HL-60/S4 treated with retinoic acid at 250 ng/mL for 4 days and 3 days (cell line): Measurements from ENCODE around the gene COL13A1.

Experiments used
- in situ Hi-C: fragments of 300-500 bp; cut with MboI; formaldehyde crosslinking; loops from 2 replicates; pipeline ENCODE4 v1.7.0; 2022; ENCODE audit warnings: low sequenced_read_pairs

COL13A1 gene

DNA sequence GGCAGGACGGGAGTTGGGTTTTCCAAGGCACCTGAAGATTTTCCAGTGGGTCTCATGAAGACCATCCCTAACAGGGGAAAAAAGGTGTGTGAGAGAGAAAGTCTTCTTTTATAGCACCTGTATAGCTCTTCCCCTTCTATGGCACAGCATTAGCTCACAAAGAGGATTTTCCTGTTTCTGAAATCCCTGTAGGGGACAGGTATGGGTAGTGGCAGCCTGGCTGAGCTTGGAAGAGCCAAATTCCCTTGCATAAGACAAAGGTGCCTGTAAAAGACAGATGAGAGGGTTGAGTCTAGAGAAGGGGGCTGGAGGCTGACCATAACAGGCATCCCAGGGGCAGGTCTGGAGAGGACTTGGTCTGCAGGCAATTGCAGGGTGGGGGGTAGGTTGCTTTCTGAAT is 63.7 kb downstream of the COL13A1 start:
- in situ Hi-C loops: no loop called here

DNA sequence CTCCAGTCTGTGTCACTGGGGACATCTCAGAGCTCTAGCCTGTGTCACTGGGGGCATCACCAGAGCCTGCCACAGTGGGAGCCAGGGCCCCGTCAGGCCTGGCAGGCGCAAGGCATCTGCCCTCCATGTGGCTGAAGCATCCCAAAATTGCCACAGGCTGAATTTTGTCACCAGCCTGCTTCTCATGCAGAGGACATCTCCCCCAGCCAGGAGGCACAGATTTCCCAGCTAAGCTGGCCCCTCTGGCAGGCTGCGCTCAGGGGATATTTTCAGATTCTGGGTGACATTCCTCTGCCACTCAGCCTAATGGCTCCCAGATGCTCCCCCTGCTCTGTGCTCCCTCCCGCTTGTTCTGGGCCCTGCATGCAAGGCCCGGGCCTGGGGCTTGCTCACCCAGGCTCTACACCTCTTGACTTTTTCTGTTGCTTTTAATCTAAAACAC is 64.6 kb downstream of the COL13A1 start:
- in situ Hi-C loops: no loop called here

DNA sequence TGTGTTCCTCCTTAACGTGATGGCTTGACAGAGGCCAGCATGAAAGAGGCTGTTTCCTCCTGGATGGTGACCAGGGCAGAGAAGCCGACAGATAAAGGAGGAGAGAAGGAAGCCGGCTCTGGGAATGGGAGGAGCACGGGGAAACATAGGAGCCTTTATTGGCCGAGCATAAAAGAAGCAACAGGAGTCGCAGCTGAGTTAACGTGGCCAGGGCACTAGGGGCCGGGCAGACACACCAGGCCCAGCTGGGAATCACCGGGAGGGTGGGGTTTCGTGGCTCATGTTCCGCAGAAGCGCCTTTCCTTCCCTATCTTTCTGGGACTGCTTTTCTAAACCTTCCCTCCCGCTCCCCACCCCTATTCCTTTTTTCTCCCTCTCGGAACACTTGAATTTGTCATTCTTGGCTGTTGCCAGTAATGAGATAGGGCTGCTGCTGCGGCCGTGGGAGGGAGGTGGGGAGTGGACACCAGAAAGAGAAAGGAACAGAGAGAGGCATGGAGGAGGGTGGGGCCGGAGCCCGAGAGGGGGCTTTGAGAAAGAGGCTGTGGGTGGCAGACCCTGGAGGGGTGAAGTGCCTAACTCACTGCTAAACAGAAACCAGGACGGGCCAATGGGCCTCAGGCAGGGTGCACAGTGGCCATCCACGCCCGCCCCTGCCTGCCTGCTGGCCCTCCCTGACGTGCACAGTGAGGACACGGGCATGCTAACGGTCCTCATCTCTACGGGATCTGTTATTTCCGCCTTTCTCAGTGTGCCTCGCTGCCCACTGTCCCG is 65.2 kb downstream of the COL13A1 start:
- in situ Hi-C loops: no loop called here

DNA sequence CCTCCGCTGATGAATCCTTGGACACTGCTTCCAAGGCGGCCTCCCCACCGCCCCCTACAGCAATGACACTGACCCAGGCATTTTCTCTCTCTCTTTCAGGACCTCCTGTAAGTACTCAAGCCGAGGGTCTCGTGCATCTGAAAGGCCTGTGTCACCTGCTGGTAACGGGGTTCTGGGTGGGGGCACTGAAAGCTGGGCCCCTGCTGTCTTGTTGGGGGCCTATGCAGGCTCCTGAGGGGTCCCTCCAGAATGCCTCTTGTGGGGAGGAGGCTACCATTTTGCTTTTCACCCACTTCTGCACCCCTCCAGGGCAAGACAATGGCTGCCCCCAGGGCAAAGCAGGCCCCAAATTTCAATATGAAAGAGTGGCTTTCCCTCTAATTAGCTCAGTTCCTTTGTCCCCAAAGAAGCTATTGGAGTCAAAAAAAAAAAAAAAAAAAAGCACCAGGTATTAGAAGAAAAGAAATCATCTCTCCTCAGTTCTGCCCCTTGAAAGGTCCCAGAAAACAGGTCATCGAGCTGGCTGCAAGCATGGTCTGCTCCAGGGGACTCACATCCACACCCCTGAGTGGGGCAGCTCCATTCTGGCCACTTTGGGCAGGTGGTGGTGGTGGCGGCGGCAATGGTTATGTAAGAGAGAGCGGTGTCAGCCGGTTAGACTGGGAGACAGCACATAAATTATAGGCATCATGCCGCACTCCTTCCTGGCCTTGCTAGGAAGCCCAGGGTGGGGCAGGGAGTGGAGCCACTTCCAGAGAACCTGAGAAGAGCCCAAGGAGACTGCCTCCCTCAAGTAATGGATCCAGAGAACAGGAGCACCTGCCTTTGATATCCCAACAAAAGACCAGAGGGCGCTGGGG is 66.2 kb downstream of the COL13A1 start:
- in situ Hi-C loops: no loop called here

DNA sequence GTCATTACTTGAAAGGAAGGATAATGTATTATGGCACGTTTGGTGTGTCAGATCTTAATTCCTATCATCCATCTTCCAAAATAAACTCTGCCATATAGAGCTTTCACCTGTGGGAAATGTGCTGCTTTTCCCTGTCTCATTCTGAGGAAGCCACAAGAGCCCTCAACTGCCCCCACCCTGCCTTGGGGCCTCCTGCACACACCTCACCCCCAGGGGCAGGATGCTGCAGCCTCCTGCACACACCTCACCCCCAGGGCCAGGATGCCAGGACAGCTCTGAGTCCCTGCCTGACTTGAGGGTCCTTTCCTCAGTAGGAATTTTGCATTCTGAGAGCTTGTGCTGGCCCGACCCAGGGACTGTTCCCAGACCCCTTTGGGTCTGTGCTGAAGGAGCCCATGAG is 67.1 kb downstream of the COL13A1 start:
- in situ Hi-C loops: no loop called here

DNA sequence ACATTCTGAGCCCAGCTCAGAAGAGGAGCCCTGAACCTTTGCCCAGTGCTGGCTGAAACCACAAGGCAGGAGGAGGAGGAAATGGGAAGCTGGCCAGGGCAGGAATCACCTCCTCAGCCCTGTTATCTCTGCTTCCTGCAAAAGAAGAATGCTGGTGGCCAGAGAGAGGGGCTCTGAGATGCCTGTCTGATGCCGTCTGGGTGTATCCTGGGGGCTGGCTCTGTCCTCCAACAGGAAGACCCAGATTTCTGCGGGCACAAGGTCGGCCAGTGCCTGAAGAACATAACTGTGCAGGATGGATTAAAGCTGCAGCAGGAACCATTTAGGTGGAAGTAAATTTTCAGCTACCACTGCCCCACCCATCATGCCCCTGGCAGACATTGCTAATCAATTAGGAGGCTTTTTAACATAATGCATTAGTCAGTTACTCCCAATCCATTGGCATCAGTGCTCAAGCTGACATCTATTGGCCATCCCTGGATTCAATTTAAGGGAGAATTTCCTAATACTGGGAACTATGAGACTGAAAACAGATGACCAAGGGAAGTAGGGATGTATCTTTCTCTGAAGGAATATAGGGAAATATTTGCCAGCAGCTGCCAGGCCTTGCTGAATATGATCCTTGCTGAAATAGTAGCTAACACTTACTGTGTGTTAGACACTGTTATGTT is 67.7 kb downstream of the COL13A1 start:
- in situ Hi-C loops: no loop called here

DNA sequence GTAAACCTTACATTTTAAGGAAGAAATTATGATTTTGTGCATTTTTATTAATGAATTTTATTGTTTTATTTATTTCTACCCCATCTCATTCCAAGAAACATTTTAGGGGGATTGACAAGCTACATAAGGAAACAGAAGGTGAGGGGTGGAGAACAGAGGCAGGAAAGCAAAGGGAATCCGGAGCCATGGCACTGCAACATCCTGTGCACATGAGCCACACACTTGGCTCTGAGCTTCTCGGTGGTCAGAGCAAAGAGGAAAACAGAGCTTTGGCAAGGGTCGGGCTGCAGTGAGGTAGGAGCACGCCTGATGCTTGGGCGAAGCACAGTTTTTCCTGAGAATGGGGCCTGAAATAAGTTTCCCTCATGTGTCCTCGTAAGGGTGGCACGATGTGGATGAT is 68.9 kb downstream of the COL13A1 start:
- in situ Hi-C loops: no loop called here

DNA sequence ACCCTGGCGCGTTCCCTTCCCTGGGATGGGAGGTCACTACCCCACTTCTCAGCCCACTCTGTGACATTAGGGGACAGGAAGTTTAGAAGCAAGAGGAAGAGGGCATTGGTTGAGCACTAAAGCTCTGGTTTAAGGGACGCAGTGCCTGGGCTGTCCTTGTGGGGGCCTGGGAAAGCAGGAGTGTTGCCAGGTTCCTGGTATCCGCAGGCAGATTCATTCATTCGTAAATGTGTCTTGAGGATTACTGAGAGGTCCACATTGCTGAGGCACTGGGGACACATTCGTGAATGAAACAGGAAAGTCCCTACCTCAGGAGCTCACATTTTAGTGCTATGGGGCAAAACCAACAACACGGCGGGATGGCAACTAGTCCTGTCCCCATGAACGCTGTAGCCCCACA is 69.4 kb downstream of the COL13A1 start:
- in situ Hi-C loops: no loop called here

DNA sequence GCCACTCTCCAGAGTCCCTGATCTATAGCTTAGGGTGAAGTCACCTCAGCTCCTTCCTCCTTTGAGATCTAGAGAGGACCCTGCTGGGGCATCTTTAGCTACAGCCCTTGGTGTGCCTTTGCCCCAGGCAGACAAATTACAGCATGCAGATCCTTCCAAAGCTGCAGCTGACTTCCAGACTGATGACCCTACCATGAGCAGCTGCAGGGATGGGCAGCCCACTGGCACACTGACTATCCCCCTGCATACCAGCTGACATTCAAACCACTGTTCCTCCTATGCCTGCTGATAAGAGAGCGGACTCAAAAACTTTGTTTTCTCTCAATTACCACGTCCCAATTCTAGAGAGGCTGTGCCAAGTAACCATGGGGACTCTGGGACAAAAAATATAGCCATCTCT is 70.6 kb downstream of the COL13A1 start:
- in situ Hi-C loops: no loop called here

DNA sequence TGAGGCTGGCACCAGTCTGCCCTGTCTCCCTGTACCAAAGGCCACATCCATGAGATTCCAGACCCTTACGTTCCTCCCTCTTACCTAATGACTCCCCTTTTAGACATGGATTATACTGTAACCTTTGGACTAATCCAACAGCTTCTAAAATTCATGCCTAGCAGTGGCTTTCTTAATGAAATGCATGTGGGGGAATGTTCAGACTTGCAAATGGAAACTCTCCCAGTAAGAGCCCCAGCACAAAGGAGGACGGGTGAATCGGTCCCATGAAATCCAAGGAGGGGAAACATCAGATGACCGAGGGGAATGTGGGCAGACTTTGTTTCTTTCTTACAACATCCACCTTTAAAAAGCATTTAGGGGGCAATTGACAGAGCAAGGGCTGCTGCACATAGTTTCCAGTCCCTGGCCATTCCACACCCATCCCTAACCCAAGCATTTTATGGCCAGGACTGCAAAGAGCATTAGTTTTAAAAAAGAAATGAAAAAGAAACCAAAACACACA is 71.5 kb downstream of the COL13A1 start:
- in situ Hi-C loops: no loop called here

DNA sequence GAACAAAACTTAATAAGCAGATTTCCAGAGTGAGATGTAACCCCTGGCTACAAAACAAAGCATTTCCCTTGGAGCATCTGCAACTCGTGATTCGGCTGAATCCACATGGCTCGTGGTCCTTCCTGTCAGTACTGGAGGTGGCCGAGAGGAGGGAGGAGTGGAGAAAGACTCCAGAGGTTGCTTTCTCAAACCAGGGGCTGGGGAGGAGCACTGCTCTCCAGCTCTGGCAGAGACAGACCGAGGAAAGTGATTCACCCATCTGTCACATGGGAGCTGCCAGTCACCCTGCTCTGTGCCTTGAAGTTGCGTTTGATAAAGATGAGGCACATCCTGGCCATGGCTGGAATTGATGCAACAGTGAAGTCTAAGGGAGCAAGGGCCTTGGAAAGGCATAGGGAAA is 72.7 kb downstream of the COL13A1 start:
- in situ Hi-C loops: no loop called here

DNA sequence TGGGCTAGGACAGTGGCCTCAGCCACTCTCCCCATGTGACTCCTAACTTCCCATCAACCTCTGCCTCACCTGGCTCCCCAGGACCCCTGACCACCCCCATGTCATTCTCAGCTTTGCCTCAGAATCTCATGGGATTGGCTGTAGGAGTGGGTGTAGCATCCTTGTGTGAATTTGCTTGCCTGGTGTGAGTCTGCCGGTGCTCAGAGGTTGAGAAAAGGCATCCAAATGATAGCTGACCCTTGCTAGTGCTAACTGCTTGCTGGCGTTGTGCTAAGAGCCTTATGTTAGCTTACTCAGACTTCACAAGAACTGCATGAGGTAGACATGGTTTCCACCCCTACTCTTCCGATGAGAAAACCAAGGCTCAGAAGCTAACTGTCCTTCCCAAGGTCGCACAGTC is 74.2 kb downstream of the COL13A1 start:
- in situ Hi-C loops: no loop called here

DNA sequence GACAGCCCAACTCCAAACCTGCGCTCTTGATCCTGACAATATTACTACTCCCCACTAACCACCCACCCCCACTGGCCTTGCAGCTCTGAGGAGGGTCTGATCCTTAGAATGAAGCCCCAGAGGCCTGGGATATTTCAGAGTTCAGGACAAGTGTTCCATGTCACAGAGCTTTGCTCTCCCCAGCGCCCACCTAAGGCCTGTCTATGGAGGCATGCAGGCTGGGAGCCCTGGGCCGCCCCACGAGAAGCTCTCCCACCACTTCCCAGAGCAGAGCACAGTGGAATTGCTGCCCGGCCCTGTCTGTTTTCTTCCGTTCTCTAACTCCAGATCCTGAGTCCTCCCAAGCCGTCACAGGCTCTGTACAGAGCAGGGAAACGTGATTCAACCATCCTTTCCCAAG is 74.6 kb downstream of the COL13A1 start:
- in situ Hi-C loops: no loop called here

DNA sequence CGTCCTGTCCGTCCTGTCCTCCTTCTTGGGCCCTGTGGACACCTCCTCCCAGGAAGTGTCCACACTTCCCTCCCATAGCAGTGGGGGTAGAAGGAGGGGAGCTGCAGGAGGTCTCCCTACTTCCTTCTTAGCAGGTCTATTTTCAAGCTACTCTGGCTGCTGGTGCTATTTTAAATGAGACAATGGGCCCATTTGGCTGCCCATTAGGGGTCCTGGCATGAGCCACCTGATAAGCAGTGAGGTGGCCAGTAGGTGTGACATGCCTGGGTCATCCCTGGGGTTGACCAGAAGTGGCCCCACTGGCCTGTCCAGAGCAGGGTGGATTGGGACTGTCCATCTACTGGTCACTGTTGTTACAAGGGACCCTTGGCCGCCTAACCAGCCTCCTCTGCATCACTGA is 75.2 kb downstream of the COL13A1 start:
- in situ Hi-C loops: no loop called here

DNA sequence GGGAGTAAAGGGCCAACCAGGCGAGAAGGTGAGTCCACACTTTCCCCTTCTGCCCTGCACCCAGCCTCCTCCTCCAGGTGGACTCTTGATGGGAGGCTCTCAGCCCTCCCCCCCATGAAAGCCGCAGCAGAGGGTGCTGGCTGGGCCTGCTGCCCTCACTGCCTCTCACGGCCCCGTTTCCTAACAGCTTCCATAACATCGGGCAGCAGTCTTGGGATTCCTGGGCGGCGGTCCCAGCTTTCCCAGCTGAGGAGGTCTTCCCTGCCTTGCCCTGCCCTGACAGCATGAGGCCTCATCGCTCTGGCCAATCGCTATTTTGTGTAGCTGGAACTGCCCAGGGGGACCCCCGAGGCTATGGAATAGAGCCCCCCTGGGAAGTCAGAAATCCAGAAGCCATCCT is 76.3 kb downstream of the COL13A1 start:
- in situ Hi-C loops: no loop called here

DNA sequence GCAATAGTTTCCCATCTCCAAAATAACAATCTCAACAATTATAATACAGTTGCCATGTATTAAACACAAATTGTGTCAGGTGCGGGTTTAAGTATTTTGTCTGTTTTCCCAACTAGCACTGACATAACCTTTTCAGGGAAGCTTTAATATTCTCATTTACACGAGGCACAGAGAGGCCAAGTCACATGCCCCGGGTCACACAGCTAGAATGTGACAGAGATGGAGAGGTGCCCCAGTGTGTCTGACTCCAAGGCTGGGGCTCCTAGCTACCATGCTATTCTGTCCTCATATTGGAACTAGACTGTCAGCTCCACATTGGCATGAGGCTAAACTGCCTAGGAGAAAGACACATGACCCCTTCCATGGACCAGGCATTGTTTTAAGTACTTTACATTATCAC is 77.2 kb downstream of the COL13A1 start:
- in situ Hi-C loops: no loop called here

DNA sequence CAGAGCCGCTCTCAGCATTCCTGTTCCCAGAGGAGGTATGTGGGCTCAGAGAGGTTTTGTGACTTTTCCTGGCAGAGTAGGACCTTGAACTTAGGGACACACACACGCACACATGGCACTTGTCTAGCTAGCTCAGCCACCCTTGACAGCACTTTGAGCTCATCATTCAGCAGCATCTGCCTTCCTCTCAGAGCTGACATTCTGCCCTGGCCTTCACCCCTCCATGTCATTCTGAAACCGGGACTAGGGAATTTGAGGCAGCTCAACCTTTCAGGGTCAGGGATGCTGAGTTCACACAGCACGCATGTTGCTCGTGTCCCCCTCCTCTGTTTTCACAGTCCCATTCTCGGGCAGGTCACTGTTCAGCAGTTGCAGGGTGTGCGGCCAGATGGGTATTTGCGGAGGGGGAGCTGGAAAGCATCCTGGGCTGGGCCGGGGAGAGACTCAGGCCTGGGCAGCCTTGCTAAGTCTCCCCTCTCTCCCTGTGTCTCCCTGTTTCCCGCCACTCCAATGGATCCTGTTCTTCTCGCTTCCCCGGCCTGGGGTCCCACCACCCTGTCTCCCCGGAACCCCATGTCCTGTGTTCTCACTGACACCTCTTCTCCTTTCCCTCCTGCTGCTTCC is 78.0 kb downstream of the COL13A1 start:
- in situ Hi-C loops: no loop called here

DNA sequence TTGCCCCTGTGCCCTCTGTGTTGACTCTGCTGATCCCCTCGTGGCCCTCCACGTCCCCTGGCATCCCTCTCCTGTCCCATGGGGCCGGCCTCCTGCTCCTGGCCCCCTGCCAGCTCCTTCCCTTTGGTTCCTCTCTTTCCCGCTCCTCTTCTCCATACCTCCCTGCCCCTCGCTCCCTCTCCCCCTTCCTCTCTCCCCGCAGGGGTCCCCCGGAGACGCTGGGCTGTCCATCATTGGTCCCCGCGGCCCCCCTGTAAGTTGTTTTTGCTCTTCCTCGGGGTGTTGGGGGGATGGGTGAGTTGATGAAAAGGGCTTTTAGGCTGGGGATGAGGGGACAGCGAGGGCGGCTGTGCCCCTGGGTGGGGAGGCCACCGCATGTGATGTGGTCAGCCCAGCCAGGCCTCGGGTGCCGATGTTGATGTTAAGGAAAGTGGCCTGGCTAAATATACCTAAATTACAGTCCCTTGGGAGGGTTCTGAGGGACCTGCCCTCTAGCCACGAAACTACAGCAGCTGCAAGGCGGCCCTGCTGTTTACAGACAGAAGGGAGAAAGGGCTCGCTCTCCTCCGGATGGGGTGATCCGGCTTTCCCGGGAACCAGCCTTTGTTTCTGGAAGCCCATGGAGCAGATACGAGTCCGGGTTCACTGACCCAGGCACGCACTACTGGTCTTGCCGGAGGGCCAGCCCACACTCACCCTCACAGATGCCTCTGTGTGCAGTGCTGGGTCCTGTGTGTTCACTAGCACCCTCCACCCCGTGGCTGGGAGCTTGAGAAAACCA is 78.8 kb downstream of the COL13A1 start:
- in situ Hi-C loops: no loop called here

DNA sequence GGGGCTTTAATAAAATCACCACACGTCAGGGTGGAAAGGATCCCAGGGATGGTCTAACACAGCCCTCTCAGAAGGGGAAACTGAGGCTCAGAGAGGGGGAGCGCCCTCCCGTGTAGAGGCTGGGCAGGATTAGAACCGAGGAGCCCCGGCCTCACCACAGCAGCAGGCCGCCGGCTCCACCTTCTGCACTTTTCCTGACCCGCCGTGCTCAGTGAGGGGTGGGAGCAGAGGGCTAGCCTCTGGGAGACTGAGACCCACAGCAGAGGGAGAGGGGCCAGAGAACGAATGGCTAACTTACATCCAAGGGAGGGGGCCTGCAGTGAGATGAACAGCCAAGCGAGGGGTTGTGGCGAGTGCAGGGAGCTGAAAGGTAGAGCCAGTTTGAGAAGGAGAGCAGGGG is 79.5 kb downstream of the COL13A1 start:
- in situ Hi-C loops: no loop called here

DNA sequence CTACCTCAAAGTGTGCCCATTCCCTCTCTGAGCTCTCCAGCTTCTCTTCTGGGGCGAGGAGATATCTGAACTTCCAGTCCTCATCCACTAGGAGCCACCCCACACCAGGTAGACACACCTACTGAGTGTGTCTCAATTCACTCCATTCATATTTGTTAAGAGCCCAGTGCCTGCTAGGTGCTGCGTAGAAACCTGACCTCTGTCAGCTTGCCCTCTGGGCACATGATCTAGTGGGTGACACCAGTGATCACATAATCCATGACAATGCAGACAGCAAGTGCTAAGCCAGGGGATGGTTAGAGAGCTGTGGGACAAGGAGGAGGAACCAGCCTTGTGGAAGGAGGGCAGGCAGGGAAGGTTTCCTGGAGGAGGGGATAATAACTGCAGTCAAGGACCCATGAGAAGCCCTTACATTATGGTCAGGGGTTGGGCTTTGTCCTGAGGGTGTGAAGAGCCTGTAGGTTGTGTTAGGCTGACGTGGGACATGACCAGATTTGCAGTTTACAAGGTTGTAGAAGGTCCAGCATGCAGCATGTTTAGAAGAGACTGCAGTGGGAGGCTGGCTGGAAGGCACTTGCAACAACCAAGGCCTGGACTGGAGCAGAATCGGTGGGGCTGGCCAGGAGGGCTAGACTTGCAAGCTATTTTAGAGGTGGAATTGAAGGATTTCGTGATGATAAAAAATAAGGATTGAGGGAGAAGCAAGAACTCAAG is 81.8 kb downstream of the COL13A1 start:
- in situ Hi-C loops: no loop called here
